ENCODE measurements around the gene TNFAIP2.
A peak's percentile ranks its signal among the peaks of the same experiment; 100 is the strongest.

TNFAIP2 gene

GRCh38 chr14:103140316-103141109 is 17.3 kb downstream of the TNFAIP2 start (continued):
- TF ChIP-seq CSDC2 (CRISPR knock-in tag; IDR thresholded peaks at IDR 0.05) (no peak), ZNF565 (CRISPR knock-in tag; conservative IDR thresholded peaks at IDR 0.05; ENCODE audit: low read depth) (no peak), OSR1 (CRISPR knock-in tag; IDR thresholded peaks at IDR 0.05) (no peak), ZFP3 (CRISPR knock-in tag; IDR thresholded peaks at IDR 0.05) (no peak), ZFP30 (CRISPR knock-in tag; IDR thresholded peaks at IDR 0.05) (no peak), GLIS3 (CRISPR knock-in tag; IDR thresholded peaks at IDR 0.05) (no peak), CSRNP3 (CRISPR knock-in tag; IDR thresholded peaks at IDR 0.05) (no peak), POU6F1 (CRISPR knock-in tag; IDR thresholded peaks at IDR 0.05; ENCODE audit: borderline replicate concordance, low read depth) (no peak), TOX (CRISPR knock-in tag; IDR thresholded peaks at IDR 0.05; ENCODE audit: borderline replicate concordance) (no peak), ISL1 (CRISPR knock-in tag; IDR thresholded peaks at IDR 0.05) (no peak), BACH2 (CRISPR knock-in tag; IDR thresholded peaks at IDR 0.05; ENCODE audit: borderline replicate concordance) (no peak)

- no peak for TF ChIP-seq ISL1 (CRISPR knock-in tag; IDR thresholded peaks at IDR 0.05)
- TF ChIP-seq BACH2 (CRISPR knock-in tag; IDR thresholded peaks at IDR 0.05; ENCODE audit: borderline replicate concordance), result no peak
- TF ChIP-seq ZFP3 (CRISPR knock-in tag; IDR thresholded peaks at IDR 0.05), result no peak
- TF ChIP-seq ZNF565 (CRISPR knock-in tag; conservative IDR thresholded peaks at IDR 0.05; ENCODE audit: low read depth), result no peak
- no peak for TF ChIP-seq CSDC2 (CRISPR knock-in tag; IDR thresholded peaks at IDR 0.05)
- TF ChIP-seq OSR1 (CRISPR knock-in tag; IDR thresholded peaks at IDR 0.05), result no peak
- peak; percentile 32; the same call in 1 of the 3 replicates for ATAC-seq
Observed at GRCh38 chr14:103141117-103141796, 18.0 kb downstream of the TNFAIP2 start.

GRCh38 chr14:103142026-103142425 is 18.8 kb downstream of the TNFAIP2 start:
- ATAC-seq, result no peak
- TF ChIP-seq GLIS3 (CRISPR knock-in tag; IDR thresholded peaks at IDR 0.05) (no peak), PPARA (CRISPR knock-in tag; IDR thresholded peaks at IDR 0.05; ENCODE audit: borderline replicate concordance) (no peak)

GRCh38 chr14:103142721-103143302 is 19.6 kb downstream of the TNFAIP2 start:
- no peak for TF ChIP-seq ISL1 (CRISPR knock-in tag; IDR thresholded peaks at IDR 0.05)
- no peak for TF ChIP-seq ESRRG (CRISPR knock-in tag; IDR thresholded peaks at IDR 0.05)
- no peak for TF ChIP-seq TOX (CRISPR knock-in tag; IDR thresholded peaks at IDR 0.05; ENCODE audit: borderline replicate concordance)
- no peak for TF ChIP-seq RARB (CRISPR knock-in tag; IDR thresholded peaks at IDR 0.05)
- no peak for TF ChIP-seq ZNF8 (CRISPR knock-in tag; IDR thresholded peaks at IDR 0.05)
- TF ChIP-seq BACH2 (CRISPR knock-in tag; IDR thresholded peaks at IDR 0.05; ENCODE audit: borderline replicate concordance), result no peak
- TF ChIP-seq ARNTL (CRISPR knock-in tag; IDR thresholded peaks at IDR 0.05; ENCODE audit: borderline replicate concordance, low read depth), result no peak
- no peak for TF ChIP-seq PATZ1 (CRISPR knock-in tag; IDR thresholded peaks at IDR 0.05; ENCODE audit: borderline replicate concordance)
- no peak for TF ChIP-seq PPARA (CRISPR knock-in tag; IDR thresholded peaks at IDR 0.05; ENCODE audit: borderline replicate concordance)
- TF ChIP-seq POU6F1 (CRISPR knock-in tag; IDR thresholded peaks at IDR 0.05; ENCODE audit: borderline replicate concordance, low read depth), result no peak
- no peak for TF ChIP-seq ZNF70 (CRISPR knock-in tag; IDR thresholded peaks at IDR 0.05)
- no peak for TF ChIP-seq ZFP30 (CRISPR knock-in tag; IDR thresholded peaks at IDR 0.05)
- no peak for TF ChIP-seq OSR1 (CRISPR knock-in tag; IDR thresholded peaks at IDR 0.05)
- TF ChIP-seq GLIS3 (CRISPR knock-in tag; IDR thresholded peaks at IDR 0.05), result no peak
- no peak for TF ChIP-seq ZC3H10 (CRISPR knock-in tag; IDR thresholded peaks at IDR 0.05)
- no peak for TF ChIP-seq ZNF565 (CRISPR knock-in tag; conservative IDR thresholded peaks at IDR 0.05; ENCODE audit: low read depth)
- no peak for TF ChIP-seq SNAI2 (CRISPR knock-in tag; IDR thresholded peaks at IDR 0.05)
- no peak for TF ChIP-seq CSDC2 (CRISPR knock-in tag; IDR thresholded peaks at IDR 0.05)
- ATAC-seq, result no peak

Measured in SK-N-SH treated with all-trans-retinoic acid at 6 μM for 48 hours (cell line).